HG03571 (cell line): Measurements from ENCODE around the gene RNF19B.

ENCODE experiments used
- ATAC-seq: cut with Tn5 transposase; IDR thresholded peaks from one replicate; pipeline ENCODE4 v1.9.1; 2021; ENCODE audit not compliant: unreplicated experiment

The RNF19B gene

DNA sequence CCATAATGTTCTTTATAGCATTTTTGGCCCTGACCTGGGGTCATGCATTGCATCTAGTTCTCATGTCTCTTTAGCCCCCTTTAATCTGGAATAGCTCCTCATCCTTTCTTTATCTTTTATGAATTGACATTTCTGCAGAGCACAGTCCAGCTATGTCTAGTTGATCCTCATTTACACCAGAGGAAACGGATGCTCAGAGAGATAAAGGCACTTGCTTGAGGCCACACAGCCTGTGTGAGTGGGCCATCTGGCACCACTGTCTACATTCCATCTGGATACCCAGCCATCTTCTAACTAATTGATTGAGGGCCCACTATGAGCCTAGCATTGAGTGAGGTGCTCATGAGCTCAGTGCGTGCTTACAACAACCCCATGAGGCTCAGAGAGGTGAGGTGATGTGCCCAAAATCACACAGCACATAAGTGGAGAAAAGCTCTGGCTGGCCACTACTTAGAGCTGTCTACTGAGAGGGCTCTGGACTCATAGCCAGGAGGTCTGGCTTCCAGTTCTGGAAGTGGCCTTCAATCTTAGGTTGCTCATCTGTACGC lies 74.8 kb downstream of the RNF19B start:
- ATAC-seq, result no peak

GRCh38 chr1:32888677-32889420 lies 75.8 kb downstream of the RNF19B start:
- no peak for ATAC-seq

GRCh38 chr1:32888134-32888533 lies 76.5 kb downstream of the RNF19B start:
- no peak for ATAC-seq

GRCh38 chr1:32887623-32888022 lies 77.0 kb downstream of the RNF19B start:
- no peak for ATAC-seq

- no peak for ATAC-seq
Observed at GRCh38 chr1:32886828-32887414, 77.7 kb downstream of the RNF19B start.
